ENCODE measurements around the gene TECR.
A peak's percentile ranks its signal among the peaks of the same experiment; 100 is the strongest.

TECR gene

GRCh38 chr19:14542711-14543328 is 13.4 kb downstream of the TECR start:
- H3K27ac ChIP-seq = no peak overlapping the region
- peaks cover 0 to 2% of the 10 kb centered on the region in 2 experiments for H3K4me1 ChIP-seq (ENCODE audit: control insufficient read depth in 1 of 2, insufficient read depth in 1 of 2, low read depth in 1 of 2, low read length in 1 of 2)
- no peak overlapping the region for H3K4me3 ChIP-seq (ENCODE audit: low read depth in 1 of 2, low read length in 1 of 2)
- no peaks in the 10 kb centered on the region for H3K9me3 ChIP-seq
- no peaks in the 10 kb centered on the region for H3K27me3 ChIP-seq
- TF ChIP-seq, protein P1, sequence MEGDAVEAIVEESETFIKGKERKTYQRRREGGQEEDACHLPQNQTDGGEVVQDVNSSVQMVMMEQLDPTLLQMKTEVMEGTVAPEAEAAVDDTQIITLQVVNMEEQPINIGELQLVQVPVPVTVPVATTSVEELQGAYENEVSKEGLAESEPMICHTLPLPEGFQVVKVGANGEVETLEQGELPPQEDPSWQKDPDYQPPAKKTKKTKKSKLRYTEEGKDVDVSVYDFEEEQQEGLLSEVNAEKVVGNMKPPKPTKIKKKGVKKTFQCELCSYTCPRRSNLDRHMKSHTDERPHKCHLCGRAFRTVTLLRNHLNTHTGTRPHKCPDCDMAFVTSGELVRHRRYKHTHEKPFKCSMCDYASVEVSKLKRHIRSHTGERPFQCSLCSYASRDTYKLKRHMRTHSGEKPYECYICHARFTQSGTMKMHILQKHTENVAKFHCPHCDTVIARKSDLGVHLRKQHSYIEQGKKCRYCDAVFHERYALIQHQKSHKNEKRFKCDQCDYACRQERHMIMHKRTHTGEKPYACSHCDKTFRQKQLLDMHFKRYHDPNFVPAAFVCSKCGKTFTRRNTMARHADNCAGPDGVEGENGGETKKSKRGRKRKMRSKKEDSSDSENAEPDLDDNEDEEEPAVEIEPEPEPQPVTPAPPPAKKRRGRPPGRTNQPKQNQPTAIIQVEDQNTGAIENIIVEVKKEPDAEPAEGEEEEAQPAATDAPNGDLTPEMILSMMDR (IDR thresholded peaks at IDR 0.05) = no peak
- H3K36me3 ChIP-seq = no peaks in the 10 kb centered on the region

- TF ChIP-seq, protein P1 (IDR thresholded peaks at IDR 0.05) = no peak
- H3K36me3 ChIP-seq = no peaks in the 10 kb centered on the region
- H3K4me1 ChIP-seq (ENCODE audit: control insufficient read depth in 1 of 2, insufficient read depth in 1 of 2, low read depth in 1 of 2, low read length in 1 of 2) = no peaks in the 10 kb centered on the region
- H3K4me3 ChIP-seq (ENCODE audit: low read depth in 1 of 2, low read length in 1 of 2) = no peak overlapping the region
- no peak overlapping the region for H3K27ac ChIP-seq
- H3K9me3 ChIP-seq = no peaks in the 10 kb centered on the region
- no peaks in the 10 kb centered on the region for H3K27me3 ChIP-seq
These were observed 14.7 kb downstream of the TECR start for GRCh38 chr19:14544047-14544446.

GRCh38 chr19:14544977-14545715 is 15.8 kb downstream of the TECR start:
- H3K9me3 ChIP-seq = no peaks in the 10 kb centered on the region
- H3K4me3 ChIP-seq (ENCODE audit: low read depth in 1 of 2, low read length in 1 of 2) = no peak overlapping the region
- TF ChIP-seq, protein P1 (IDR thresholded peaks at IDR 0.05) = no peak
- H3K4me1 ChIP-seq (ENCODE audit: control insufficient read depth in 1 of 2, insufficient read depth in 1 of 2, low read depth in 1 of 2, low read length in 1 of 2) = peaks cover 0 to 1% of the 10 kb centered on the region in 2 experiments
- H3K36me3 ChIP-seq = no peaks in the 10 kb centered on the region
- H3K27me3 ChIP-seq = no peaks in the 10 kb centered on the region
- H3K27ac ChIP-seq = no peak overlapping the region

DNA sequence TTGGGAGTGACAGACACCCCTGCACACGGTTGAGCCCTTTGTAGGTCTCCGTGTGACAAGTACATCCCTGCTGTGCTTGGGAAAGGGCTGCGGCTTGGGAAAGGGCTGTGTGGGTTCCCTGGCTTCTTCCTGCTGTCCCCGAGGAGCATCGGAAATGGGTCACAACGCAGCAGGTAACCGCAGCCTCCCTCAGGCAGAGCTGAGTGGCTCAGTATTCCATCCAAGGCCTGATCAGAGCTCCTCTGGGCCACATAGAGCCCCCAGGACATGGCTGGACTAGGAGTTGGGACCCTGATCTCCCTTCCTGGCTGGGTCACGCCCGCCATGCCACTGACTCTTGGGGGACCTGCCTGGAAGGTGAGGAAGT is 16.3 kb downstream of the TECR start:
- TF ChIP-seq, protein P1 (IDR thresholded peaks at IDR 0.05) = no peak
- H3K27me3 ChIP-seq = no peaks in the 10 kb centered on the region
- no peak overlapping the region for H3K27ac ChIP-seq
- no peaks in the 10 kb centered on the region for H3K9me3 ChIP-seq
- H3K4me1 ChIP-seq (ENCODE audit: control insufficient read depth in 1 of 2, insufficient read depth in 1 of 2, low read depth in 1 of 2, low read length in 1 of 2) = peaks cover 3 to 7% of the 10 kb centered on the region in 2 experiments
- no peak overlapping the region for H3K4me3 ChIP-seq (ENCODE audit: low read depth in 1 of 2, low read length in 1 of 2)
- no peaks in the 10 kb centered on the region for H3K36me3 ChIP-seq

DNA sequence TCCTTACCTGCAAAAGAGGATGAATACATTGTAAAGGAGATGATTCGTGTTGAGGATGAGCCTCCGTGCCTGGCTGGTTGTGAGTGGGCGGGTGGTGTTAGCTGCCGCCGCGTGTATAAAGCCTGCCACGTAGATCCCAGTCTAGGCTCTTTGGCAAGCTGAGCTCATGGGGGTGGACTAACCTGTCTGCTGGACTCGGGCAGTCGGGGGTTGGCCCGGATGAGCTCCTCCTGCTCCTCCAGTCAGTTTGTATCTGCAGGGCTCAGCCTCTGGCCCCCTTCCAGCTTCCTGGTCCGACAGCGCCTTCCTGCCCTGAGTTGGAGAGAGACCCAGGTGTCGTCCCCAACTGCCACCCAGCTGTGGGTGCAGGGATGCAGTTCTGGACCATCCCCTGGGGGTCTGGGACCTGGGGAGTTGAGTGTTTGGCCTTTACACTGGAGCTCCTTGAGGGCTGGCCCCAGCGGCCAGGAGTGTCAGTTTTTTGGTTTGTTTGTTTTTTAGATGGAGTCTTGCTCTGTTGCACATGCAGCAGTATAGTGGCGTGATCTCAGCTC is 20.9 kb downstream of the TECR start:
- Histone ChIP-seq H3K27ac (peak overlapping the region; percentile 86), H3K4me1 (ENCODE audit: control insufficient read depth in 1 of 2, insufficient read depth in 1 of 2, low read depth in 1 of 2, low read length in 1 of 2) (peaks cover 19 to 28% of the 10 kb centered on the region in 2 experiments), H3K4me3 (ENCODE audit: low read depth in 1 of 2, low read length in 1 of 2) (no peak overlapping the region), H3K9me3 (no peaks in the 10 kb centered on the region), H3K27me3 (no peaks in the 10 kb centered on the region), H3K36me3 (no peaks in the 10 kb centered on the region)
- TF ChIP-seq, protein P1 (IDR thresholded peaks at IDR 0.05) = no peak

All from neutrophil (primary cell).